Measurements from ENCODE around the gene SSBP3.
"Not testable (repeated sequence)": the region's sequence is repeated elsewhere in the genome, so short reads cannot be mapped to it uniquely, and the experiment has no call there.

The SSBP3 gene

DNA sequence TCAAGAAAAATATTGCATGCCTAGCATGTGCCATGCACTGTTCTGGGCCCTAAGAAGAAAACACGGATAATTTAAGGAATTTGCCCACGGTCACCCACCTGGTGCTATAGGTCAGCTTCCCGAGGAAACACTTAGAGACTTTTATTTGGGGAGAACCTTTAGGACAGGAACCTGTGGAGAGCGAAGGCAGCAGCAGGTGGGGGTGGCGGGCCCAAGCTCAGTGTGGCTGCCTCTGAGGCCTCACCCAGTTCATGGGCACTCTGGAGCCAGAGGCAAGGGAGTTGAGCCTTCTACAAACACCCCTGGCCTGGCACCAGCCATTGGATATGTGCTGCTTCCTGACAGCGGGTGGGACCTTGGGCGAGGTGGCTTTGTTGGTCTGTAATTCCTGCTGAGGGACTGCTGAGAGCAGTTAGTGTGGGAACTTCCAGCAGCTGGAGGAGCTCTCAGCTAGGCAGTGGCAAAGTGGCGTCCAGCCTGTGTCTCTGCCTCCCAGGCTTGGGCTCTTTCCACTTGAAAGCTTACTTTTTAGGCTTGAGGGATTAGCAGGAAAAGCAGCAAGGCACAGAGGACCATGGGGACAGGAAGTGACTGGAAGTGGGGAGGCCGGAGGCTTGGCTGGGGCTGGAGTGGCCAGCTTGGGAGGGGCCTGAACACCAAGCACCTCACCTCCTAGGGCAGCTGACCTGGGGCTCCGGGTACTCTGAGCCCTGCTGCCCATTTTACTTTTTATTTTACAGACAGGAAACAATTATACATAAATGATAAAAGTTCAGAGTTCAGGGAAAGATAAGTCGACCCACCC, 187.1 kb downstream of the SSBP3 start:
- FAIRE-seq: no peak

GRCh38 chr1:54215523-54215922, 190.7 kb downstream of the SSBP3 start:
- FAIRE-seq: no peak

- no peak for FAIRE-seq
Observed at GRCh38 chr1:54212872-54213271, 193.3 kb downstream of the SSBP3 start.

DNA sequence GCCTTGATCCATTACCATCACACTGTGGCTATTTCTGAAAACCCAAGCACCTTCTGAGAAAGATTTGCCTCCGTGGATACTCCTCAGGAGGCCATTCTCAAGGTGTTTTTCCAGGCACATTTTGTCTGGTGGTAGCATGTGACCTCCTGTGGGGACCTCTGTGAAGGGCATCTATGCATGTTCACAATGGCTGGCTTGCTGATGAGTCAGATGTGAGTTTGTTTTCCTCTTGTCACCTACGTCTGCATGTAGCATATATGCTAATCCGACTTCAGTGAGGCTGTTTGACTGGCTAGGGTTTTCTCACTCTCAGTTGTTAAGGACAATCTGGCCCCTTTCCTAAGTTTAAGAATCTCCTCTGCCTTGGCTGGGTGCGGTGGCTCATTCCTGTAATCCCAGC, 198.3 kb downstream of the SSBP3 start:
- FAIRE-seq: not testable (repeated sequence)

GRCh38 chr1:54207287-54207686, 198.9 kb downstream of the SSBP3 start:
- FAIRE-seq: no peak

DNA sequence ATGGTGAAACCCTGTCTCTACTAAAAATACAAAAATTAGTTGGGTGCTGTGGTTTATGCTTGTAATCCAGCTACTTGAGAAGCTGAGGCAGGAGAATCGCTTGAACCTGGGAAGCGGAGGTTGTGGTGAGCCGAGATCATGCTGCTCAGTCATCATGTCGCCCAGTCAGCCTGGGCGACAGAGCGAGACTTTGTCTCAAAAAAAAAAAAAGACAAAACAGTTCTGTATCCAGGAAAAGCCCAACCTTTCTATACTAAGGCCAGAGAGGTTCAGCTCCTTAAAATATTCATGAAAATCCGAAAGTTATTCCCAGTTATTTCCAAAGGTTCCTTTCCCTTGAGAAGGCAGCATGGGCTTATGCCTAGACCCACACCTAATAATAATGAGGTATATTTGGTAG, 202.0 kb downstream of the SSBP3 start:
- no peak for FAIRE-seq

- no peak for FAIRE-seq
Observed at GRCh38 chr1:54200519-54200997, 205.6 kb downstream of the SSBP3 start.

GRCh38 chr1:54199765-54200518, 206.3 kb downstream of the SSBP3 start, which contains the start of the genes CYB5RL and MRPL37:
TSS of gene CYB5RL (minus strand) at chr1:54200030. CDS start at chr1:54195616, 4,414 bp downstream.
TSS of gene MRPL37 (plus strand) at chr1:54200167. CDS start at chr1:54200244, 77 bp downstream.
- no peak for FAIRE-seq

- FAIRE-seq: no peak
Observed at GRCh38 chr1:54199151-54199764, 206.9 kb downstream of the SSBP3 start.

DNA sequence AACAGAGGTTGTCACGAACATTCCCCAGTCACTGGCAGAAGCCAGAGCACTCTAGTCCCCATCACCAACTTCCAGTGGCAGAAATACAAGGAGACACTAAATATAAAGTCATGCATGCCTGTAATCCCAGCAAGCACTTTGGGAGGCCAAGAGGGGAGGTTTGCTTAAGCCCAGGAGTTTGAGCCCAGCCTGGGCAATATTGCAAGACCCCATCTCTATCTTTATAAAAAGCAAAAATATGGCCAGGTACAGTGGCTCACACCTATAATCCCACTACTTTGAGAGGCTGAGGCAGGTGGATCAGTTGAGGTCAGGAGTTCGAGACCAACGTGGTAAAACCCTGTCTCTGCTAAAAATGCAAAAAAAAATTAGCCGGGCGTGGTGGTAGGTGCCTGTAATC, 212.7 kb downstream of the SSBP3 start:
- no peak for FAIRE-seq

GRCh38 chr1:54191525-54191924, 214.7 kb downstream of the SSBP3 start:
- no peak for FAIRE-seq

DNA sequence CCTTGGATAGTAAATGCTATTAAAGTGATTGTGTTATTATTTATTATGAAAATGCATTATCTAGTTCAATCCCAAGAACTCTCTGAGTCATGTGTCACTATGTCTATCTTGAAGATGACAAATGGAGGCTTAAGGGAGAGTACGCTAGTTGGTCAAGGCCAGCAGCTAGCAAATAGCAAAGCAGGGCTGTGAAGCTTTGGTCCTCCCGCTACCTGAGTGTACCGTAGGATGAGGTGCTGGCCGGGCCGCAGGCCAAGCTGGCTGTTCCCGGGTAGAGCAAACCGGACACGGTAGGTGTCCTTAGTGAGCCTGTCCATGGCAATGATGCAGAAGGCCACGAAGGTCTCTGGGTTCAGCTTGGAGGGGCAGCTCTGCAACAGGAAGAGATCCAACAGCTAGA, 215.7 kb downstream of the SSBP3 start:
- FAIRE-seq: no peak

- FAIRE-seq: no peak
Observed at GRCh38 chr1:54188291-54188690, 217.9 kb downstream of the SSBP3 start.

DNA sequence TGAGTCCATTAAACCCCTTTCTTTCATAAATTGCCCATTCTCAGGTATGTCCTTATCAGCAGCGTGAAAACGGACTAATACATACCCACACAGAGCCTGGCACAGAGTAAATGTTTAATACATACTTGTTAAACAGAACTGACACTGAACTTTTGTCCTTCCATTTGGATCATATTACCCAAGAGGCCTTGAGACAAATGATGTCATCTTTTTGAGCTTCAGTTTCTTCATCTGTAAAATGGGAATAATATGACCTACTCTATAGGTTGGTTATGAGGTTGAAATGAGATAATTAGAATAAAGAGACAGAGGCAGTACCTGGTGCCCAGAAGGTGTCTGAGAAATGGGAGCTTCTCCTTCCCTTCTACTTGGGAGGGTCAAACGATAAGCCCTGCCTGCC, 220.1 kb downstream of the SSBP3 start:
- FAIRE-seq: no peak

- no peak for FAIRE-seq
Observed at GRCh38 chr1:54180701-54181360, 225.4 kb downstream of the SSBP3 start.

DNA sequence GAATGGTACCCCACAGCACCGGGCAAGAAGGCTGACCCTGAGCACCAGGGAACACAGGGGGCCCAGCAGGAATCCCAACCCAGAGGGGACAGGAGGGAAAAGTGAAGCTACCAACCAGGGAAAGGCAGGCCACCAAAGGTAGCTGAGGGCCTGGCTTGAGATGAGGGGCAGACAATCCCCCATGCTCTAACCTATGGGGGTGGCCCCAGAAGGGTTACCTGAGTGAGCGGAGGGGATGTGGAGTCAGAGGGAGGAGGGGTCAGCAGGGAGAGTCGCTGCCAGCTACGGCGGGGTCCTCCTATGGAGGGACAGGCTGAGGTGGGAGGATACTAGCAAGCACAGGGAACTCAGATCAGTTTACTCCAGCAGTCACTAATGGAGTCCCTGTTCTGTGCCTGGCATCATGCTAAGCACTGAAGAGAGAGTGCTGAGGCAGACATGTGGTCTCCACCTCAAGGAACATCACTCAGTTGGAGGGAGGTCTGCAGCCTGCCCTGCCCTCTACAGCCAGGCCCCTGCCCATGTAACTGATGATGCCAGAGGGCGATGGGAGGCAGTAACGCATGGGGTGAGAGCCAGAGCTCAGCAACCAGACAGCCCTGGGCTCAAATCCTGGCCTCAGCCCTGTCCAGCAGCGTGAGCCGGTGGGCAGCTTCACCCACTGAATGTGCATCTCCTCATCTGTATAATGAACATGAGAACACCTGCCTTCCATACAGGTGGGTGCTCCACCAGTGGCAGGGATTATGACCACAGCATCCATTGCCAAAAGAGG, 227.7 kb downstream of the SSBP3 start:
- FAIRE-seq: no peak

DNA sequence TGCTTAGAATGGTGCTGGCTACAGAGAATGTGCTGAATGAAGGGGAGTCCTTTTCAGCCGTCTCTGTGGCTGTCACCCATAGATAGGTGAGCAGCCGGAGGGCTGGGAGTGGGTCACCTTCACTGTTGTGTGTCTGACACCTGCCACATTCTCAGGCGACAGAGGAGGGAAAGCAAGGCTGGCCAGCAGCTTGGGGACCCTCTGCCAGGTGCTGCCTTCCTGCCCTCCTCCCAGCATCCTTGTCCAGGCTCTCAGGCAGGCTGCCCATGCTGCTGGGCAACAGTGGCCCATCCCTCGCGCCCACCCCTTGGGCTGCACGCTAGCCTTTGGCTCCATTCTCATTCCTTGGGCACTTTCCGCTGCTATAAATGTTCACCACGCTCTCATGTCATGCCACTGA, 228.5 kb downstream of the SSBP3 start:
- FAIRE-seq: no peak

DNA sequence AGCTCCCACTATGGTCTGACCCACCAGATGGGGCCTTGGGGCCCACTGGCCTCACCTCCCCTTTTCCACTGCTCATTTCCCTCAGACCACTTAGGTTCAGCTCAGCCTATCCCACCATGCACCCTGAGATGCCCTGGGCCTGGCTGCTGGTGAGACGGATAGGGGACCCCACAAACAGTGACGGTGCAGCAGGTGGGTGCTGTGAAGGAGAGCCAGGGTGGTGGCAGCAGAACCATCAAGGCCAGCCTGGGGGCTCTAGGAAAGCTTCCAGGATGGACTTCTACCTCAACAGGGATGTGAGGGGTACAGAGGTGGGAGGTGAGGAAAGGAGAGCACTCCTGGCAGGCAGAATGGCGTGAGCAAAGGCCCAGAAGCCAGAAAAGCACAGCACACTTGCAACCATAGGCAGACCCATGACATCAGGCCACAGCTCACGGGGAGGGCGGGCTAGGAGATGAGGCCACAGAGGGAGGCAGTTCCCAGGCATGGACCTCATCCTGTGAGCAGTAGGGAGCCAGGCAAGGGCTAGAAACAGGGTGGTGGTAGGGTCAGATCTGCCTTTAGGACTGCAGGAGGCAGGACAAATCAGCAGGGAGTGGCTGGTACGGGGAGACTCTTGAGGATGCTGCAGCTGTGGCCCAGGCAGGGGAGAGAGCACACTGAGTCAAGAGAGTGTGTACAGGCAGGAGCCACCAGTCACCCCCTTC, 229.4 kb downstream of the SSBP3 start:
- no peak for FAIRE-seq
